ENCODE results near the gene CCDC70. TPM values are rescaled to one million over a fixed set of nuclear protein-coding genes. Genes with fewer than 3 reads are reported as not detected.

The CCDC70 gene
- total RNA-seq, 1 donor from 2014 or later, result not detected

- Histone ChIP-seq H3K36me3 (no peaks in the 10 kb centered on the region), H3K4me3 (no peak overlapping the region), H3K27ac (no peak overlapping the region), H3K4me1 (no peaks in the 10 kb centered on the region), H3K9me3 (no peaks in the 10 kb centered on the region), H3K27me3 (no peaks in the 10 kb centered on the region)
- TF ChIP-seq, protein P1, sequence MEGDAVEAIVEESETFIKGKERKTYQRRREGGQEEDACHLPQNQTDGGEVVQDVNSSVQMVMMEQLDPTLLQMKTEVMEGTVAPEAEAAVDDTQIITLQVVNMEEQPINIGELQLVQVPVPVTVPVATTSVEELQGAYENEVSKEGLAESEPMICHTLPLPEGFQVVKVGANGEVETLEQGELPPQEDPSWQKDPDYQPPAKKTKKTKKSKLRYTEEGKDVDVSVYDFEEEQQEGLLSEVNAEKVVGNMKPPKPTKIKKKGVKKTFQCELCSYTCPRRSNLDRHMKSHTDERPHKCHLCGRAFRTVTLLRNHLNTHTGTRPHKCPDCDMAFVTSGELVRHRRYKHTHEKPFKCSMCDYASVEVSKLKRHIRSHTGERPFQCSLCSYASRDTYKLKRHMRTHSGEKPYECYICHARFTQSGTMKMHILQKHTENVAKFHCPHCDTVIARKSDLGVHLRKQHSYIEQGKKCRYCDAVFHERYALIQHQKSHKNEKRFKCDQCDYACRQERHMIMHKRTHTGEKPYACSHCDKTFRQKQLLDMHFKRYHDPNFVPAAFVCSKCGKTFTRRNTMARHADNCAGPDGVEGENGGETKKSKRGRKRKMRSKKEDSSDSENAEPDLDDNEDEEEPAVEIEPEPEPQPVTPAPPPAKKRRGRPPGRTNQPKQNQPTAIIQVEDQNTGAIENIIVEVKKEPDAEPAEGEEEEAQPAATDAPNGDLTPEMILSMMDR (IDR thresholded peaks at IDR 0.05), result no peak
- intact Hi-C loops (cut with DNase I), result no loop called here
- no peak for DNase-seq (ENCODE audit: low spot score in 2 of 2)
Measured at GRCh38 chr13:51838240-51838846, 23.4 kb upstream of the CCDC70 start.

DNA sequence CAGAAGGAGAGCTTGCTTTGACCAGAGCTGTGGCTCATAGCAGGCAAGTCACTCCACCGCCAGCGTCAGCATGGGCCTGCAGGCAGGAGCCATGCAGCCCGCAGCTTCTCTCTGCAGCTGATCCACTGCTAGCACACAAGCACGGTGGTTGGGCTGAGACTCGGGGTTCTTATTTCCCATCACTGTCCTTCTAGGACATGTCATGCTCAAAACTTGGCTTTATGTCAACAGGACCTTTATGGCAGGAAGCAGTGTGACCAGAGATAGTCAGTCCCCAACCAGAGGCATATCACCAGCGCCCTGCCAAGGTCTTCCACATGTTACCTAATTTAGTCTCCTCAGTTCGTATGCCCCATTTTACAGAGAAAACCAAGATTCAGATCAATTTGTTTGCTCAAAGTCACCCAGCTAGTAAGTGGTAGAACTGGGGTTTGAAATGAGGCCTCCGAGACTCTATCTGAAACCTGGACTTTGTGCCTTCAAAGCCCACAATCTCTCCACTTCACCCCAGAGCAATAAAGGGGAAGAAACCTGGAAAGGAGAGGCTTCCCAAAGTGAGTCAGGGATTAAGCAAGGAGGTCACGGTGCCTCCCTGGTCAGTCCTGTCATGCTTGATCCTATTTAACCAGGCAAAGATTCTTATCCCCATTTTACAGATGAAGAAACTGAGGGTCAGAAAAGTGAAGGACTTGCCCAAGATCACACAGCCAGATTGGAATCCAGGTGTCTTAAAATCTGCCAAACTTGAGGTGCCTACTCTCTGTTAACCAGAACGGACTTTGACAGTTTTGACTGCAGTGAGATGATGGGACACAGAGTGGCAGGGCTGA lies 21.8 kb upstream of the CCDC70 start:
- H3K27me3 ChIP-seq, result no peaks in the 10 kb centered on the region

DNA sequence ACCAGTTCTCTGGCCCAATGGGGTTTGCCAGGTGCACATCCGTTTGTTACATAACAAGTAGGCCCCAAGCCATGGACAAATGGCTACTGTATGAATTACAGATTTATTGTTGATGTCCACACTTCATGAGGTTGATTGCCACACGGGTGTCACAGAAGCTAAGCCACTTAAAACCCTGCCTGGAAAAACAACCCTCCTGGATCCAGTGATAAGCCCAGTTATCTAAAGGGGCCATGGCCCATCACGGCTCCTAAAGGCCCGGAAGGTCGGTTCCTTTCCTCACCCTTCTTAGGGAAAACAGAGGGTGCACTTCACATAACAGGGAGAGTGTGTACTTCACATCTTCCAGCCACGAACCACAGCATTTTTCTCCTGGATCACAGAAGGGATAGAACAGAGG lies 20.9 kb upstream of the CCDC70 start:
- no peak for DNase-seq (ENCODE audit: low spot score in 2 of 2)
- no peak overlapping the region for H3K4me3 ChIP-seq
- H3K27me3 ChIP-seq, result no peaks in the 10 kb centered on the region
- TF ChIP-seq, protein P1 (IDR thresholded peaks at IDR 0.05), result no peak
- intact Hi-C loops (cut with DNase I), result no loop called here
- no peaks in the 10 kb centered on the region for H3K4me1 ChIP-seq
- H3K36me3 ChIP-seq, result no peaks in the 10 kb centered on the region
- H3K27ac ChIP-seq, result no peak overlapping the region
- H3K9me3 ChIP-seq, result no peaks in the 10 kb centered on the region

More for the DNA sequence above, 21.8 kb upstream of the CCDC70 start:
- no peak overlapping the region for H3K27ac ChIP-seq
- no peaks in the 10 kb centered on the region for H3K4me1 ChIP-seq
- no peak overlapping the region for H3K4me3 ChIP-seq
- intact Hi-C loops (cut with DNase I), result no loop called here
- TF ChIP-seq, protein P1 (IDR thresholded peaks at IDR 0.05), result no peak
- no peaks in the 10 kb centered on the region for H3K36me3 ChIP-seq
- no peaks in the 10 kb centered on the region for H3K9me3 ChIP-seq
- no peak for DNase-seq (ENCODE audit: low spot score in 2 of 2)

- H3K36me3 ChIP-seq, result no peaks in the 10 kb centered on the region
- no peaks in the 10 kb centered on the region for H3K9me3 ChIP-seq
- no peaks in the 10 kb centered on the region for H3K27me3 ChIP-seq
- TF ChIP-seq, protein P1 (IDR thresholded peaks at IDR 0.05), result no peak
- no peak overlapping the region for H3K4me3 ChIP-seq
- no peak overlapping the region for H3K27ac ChIP-seq
- no peaks in the 10 kb centered on the region for H3K4me1 ChIP-seq
- DNase-seq (ENCODE audit: low spot score in 2 of 2), result no peak
- intact Hi-C loops (cut with DNase I), result no loop called here
Measured at GRCh38 chr13:51841732-51842131, 20.0 kb upstream of the CCDC70 start.

- no peaks in the 10 kb centered on the region for H3K4me1 ChIP-seq
- H3K27ac ChIP-seq, result no peak overlapping the region
- no peaks in the 10 kb centered on the region for H3K27me3 ChIP-seq
- H3K9me3 ChIP-seq, result no peaks in the 10 kb centered on the region
- no peak for DNase-seq (ENCODE audit: low spot score in 2 of 2)
- no peaks in the 10 kb centered on the region for H3K36me3 ChIP-seq
- TF ChIP-seq, protein P1 (IDR thresholded peaks at IDR 0.05), result no peak
- no peak overlapping the region for H3K4me3 ChIP-seq
- intact Hi-C loops (cut with DNase I), result no loop called here
Measured at GRCh38 chr13:51843529-51843928, 18.2 kb upstream of the CCDC70 start.

Measured in ascending aorta (tissue), 2 donors.